GM21447 (cell line): ENCODE data around the gene SLC26A11.
"Not testable (repeated sequence)": the region's sequence is repeated elsewhere in the genome, so short reads cannot be mapped to it uniquely, and the experiment has no call there.

Experiments used
- ATAC-seq: cut with Tn5 transposase; IDR thresholded peaks from one replicate; pipeline ENCODE4 v1.9.1; 2021; ENCODE audit not compliant: unreplicated experiment

SLC26A11 gene

DNA sequence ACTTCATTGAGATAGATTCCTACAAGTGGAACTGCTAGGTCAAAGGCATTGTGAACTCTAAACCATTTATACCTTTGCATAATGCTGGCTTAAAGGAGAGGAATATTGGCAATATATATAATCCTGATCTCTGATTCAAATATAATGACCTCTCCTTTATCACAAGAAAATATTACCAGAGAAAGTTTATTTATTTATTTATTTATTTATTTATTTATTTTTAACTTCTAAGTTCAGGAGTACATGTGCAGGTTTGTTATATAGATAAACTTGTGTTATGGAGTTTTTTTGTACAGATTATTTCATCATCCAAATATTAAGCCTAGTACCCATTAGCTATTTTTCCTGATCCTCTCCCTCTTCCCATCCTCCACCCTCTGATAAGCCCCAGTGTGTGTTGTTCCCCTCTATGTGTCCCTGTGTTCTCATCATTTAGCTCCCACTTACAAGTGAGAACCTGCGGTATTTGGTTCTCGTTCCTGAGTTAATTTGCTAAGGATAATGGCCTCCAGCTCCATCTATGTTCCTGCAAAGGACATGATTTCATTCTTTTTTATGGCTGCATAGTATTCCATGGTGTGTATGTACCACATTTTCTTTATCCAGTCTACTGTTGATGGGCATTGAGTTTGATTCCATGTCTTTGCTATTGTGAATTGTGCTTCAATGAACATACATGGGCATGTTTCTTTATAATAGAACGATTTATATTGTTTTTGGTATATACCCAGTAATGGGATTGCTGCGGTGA is 79.3 kb downstream of the SLC26A11 start:
- not testable (repeated sequence) for ATAC-seq

GRCh38 chr17:80300756-80301155 is 80.5 kb downstream of the SLC26A11 start:
- not testable (repeated sequence) for ATAC-seq
